ENCODE data around the gene EXD3. TPM values are rescaled to one million over a fixed set of nuclear protein-coding genes. Genes with fewer than 3 reads are reported as not detected.
A peak's percentile ranks its signal among the peaks of the same experiment; 100 is the strongest.

Gene EXD3
- polyA plus RNA-seq, 2 of the 4 experiments (the other 2 are of a cell fraction) = 3.4 to 4.5 TPM

DNA sequence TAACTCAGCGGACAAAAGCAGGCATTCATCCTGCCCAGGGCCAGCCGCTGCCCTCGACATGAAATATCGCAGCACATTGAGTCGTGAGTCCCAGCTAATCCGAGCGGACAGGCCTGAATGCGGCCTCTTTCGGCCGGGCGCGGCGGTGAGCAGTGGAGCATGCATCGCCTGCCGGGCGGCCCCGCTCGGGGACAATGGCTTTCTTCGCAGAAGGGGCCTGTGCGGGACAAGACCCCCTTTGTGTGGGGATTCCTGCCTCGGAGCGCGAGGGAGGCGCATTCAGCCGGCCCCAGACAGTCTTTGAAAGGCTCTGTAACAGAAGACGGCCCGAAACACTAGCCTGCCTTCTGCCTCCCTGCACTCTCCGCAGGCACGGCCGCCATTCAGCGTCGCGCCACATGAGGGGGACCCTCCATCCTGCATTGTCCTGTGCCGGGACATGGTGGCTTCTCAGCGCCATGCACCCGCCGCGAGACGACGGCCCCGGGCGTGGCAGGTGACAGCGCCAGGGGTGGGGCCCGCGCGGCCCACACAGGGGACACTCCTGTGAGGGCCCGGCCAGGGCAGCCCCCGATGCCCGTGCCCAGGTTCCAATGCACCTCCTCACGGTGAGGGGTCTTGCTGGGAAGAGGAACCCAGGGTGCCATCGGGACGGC, 52.0 kb downstream of the EXD3 start:
- FAIRE-seq (no peak), DNase-seq (ENCODE audit: low read depth in 1 of 2, low spot score in 1 of 2) (no peak), ATAC-seq (no peak)
- no peak for TF ChIP-seq JUNB (IDR thresholded peaks at IDR 0.05)
- H3K9me3 ChIP-seq = 0 out of 3 replicates have a peak, but pooled peaks cover 5% of the 10 kb centered on the region
- H3K4me2 ChIP-seq = no peak overlapping the region
- H3K27ac ChIP-seq = no peak overlapping the region
- CTCF ChIA-PET = interaction anchor here (0.6 to 1.5 kb wide), 2 partner anchors 13 to 25 kb away, joined by 4 to 5 read pairs; no protein-coding TSS in a partner anchor
- H3K4me3 ChIP-seq = no peak overlapping the region
- POLR2A ChIA-PET = interaction anchor here (0.6 kb wide), 1 partner anchor 26 kb away, joined by 3 read pairs; no protein-coding TSS in a partner anchor
- no peaks in the 10 kb centered on the region for H3K4me1 ChIP-seq
- 92% methylated on average over 31 of the region's 52 CpGs for WGBS (ENCODE audit: missing lambda C conversion rate)

DNA sequence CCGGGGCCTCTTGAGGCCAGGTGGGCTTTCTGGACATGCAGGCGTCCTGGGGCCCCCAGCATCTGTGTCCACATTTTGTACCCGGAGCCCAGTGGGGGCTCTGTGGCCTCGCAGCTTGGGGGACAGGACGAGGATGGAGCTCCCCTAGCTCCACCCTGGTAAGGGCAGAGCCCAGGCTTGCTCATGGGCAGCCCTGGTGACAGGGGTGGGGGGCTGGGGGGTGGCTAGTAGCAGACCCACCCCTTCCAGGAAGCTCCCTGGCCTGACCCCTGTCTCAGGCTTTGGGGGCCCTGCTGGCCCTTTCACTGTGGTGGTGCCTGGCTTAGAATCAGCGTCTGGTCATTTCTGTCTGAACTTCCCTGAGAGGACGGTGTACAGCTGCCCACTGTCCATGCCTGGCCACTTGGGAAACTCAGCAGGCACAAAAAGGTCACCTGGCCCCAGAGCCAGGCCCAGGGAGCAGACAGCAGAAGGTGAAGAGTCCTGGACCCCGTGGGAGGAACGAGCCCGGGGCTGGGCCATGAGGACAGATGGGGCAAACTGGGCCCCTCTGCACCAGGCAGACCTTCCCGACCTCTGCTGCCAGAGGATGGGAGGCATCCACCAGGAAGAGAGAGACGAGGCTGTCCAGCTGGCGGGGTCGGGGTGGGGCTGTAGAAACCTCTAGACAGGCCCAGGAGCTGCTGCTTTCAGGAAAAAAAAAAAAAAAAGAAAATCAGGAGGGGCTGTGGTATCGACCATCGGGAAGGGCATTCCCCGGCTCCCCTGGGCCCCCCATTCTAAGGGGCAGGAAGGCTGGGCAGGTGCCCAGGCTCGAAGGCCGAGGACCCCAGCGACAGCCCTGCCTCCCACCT, 52.8 kb downstream of the EXD3 start:
- H3K4me3 ChIP-seq = no peak overlapping the region
- DNase-seq (ENCODE audit: low read depth in 1 of 2, low spot score in 1 of 2) (no peak), FAIRE-seq (no peak), ATAC-seq (peak in 1 of 2 experiments; percentile 27; a peak in 3 of 6 replicates)
- WGBS (ENCODE audit: missing lambda C conversion rate) = 76% methylated on average over 16 of the region's 20 CpGs
- H3K4me2 ChIP-seq = no peak overlapping the region
- ChIA-PET CTCF (interaction anchor here (0.6 to 1.5 kb wide), 2 partner anchors 12 to 25 kb away, joined by 4 to 5 read pairs; no protein-coding TSS in a partner anchor), POLR2A (interaction anchor here (0.5 to 0.6 kb wide), 2 partner anchors 27 to 36 kb away, joined by 3 read pairs; no protein-coding TSS in a partner anchor)
- no peak for TF ChIP-seq CHD4 (IDR thresholded peaks at IDR 0.05; ENCODE audit: borderline replicate concordance)
- no peak for TF ChIP-seq MAZ (IDR thresholded peaks at IDR 0.05; ENCODE audit: borderline replicate concordance, low read depth, low read length)
- no peak for TF ChIP-seq BHLHE40 (IDR thresholded peaks at IDR 0.05; ENCODE audit: low read depth, low read length)
- TF ChIP-seq RCOR1 (IDR thresholded peaks at IDR 0.05; ENCODE audit: low read depth, low read length) = no peak
- TF ChIP-seq, protein P1, sequence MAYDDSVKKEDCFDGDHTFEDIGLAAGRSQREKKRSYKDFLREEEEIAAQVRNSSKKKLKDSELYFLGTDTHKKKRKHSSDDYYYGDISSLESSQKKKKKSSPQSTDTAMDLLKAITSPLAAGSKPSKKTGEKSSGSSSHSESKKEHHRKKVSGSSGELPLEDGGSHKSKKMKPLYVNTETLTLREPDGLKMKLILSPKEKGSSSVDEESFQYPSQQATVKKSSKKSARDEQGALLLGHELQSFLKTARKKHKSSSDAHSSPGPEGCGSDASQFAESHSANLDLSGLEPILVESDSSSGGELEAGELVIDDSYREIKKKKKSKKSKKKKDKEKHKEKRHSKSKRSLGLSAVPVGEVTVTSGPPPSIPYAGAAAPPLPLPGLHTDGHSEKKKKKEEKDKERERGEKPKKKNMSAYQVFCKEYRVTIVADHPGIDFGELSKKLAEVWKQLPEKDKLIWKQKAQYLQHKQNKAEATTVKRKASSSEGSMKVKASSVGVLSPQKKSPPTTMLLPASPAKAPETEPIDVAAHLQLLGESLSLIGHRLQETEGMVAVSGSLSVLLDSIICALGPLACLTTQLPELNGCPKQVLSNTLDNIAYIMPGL (CRISPR knock-in tag; IDR thresholded peaks at IDR 0.05; ENCODE audit: borderline replicate concordance) = no peak
- no peak for TF ChIP-seq NR3C1 (IDR thresholded peaks at IDR 0.05)
- TF ChIP-seq RAD21 (conservative IDR thresholded peaks at IDR 0.05 in 1 of 2, IDR thresholded peaks at IDR 0.05 in 1 of 2) = no peak
- no peak for TF ChIP-seq RFX5 (IDR thresholded peaks at IDR 0.05)
- no peak for TF ChIP-seq CHD2 (IDR thresholded peaks at IDR 0.05; ENCODE audit: low read length, partially characterized antibody)
- TF ChIP-seq CBX2 (IDR thresholded peaks at IDR 0.05; ENCODE audit: borderline replicate concordance, low read depth) = no peak
- no peak for TF ChIP-seq HOXB13 (CRISPR knock-in tag; IDR thresholded peaks at IDR 0.05; ENCODE audit: low read depth)
- TF ChIP-seq RARB (CRISPR knock-in tag; IDR thresholded peaks at IDR 0.05) = no peak
- TF ChIP-seq KDM5A (IDR thresholded peaks at IDR 0.05) = no peak
- no peak for TF ChIP-seq EHMT2 (IDR thresholded peaks at IDR 0.05; ENCODE audit: low read depth)
- TF ChIP-seq, protein P2, sequence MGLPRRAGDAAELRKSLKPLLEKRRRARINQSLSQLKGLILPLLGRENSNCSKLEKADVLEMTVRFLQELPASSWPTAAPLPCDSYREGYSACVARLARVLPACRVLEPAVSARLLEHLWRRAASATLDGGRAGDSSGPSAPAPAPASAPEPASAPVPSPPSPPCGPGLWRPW (IDR thresholded peaks at IDR 0.05) = no peak
- H3K9me3 ChIP-seq = no peaks in the 10 kb centered on the region
- no peaks in the 10 kb centered on the region for H3K4me1 ChIP-seq
- H3K27ac ChIP-seq = no peak overlapping the region

DNA sequence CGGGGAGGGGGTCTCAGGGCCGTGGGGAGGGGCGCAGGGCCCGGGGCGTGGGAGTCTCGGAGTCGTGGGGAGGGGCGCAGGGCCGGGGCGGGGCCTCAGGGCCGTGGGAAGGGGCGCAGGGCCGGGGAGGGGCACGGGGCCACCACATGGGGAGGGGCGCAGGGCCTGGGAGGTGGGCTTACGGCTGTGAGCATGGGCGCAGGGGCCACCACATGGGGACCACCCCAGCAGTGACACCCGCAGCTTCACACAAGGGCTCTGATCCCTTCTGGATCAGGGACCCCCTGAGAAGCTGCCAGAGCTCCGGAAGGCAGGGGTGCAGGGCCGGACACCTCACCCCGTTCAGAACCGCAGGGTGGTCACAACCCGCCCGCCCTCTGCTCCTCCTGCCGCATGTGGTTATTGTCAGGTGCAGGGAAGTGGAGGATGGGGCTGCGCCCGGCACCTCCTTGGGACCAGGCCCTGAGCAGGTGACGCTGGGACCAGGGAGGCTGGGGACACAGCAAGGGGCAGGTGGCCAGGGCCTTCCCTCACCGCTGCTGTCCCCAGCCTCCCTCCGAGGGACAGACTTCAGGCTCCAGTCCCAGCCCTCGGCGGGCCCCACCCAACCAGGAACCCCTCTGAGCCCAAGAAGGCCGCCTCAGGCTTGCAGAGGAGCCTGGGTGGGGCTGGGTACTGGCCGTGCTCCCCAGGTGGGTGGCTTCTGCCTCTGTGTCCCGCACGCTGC, 53.7 kb downstream of the EXD3 start:
- no peak overlapping the region for H3K4me2 ChIP-seq
- DNase-seq (ENCODE audit: low read depth in 1 of 2, low spot score in 1 of 2) (no peak), FAIRE-seq (no peak), ATAC-seq (no peak; a peak in 1 of 6 replicates)
- H3K4me3 ChIP-seq = no peak overlapping the region
- ChIA-PET CTCF (interaction anchor here (1.5 kb wide), 1 partner anchor 24 kb away, joined by 4 read pairs; no protein-coding TSS in a partner anchor), POLR2A (no interaction called here)
- 88% methylated on average over 11 of the region's 36 CpGs for WGBS (ENCODE audit: missing lambda C conversion rate)
- H3K9me3 ChIP-seq = no peaks in the 10 kb centered on the region
- no peak for TF ChIP-seq MAZ (IDR thresholded peaks at IDR 0.05; ENCODE audit: borderline replicate concordance, low read depth, low read length)
- no peak for TF ChIP-seq SMC3 (IDR thresholded peaks at IDR 0.05)
- no peaks in the 10 kb centered on the region for H3K4me1 ChIP-seq
- H3K27ac ChIP-seq = no peak overlapping the region
